ENCODE results near the gene RDH13.

Gene RDH13

GRCh38 chr19:55083004-55083850 is 20.3 kb upstream of the RDH13 start:
- no peak overlapping the region for H3K4me3 ChIP-seq (ENCODE audit: insufficient read depth, low read depth, low read length)
- peaks cover 79% of the 10 kb centered on the region for H3K27me3 ChIP-seq (ENCODE audit: control insufficient read depth, insufficient read depth, low read length, poor library complexity, severe bottlenecking)
- WGBS, 2 experiments, result 58 to 60% methylated on average over 42 of the region's 42 CpGs

GRCh38 chr19:55082020-55082851 is 19.3 kb upstream of the RDH13 start:
- Histone ChIP-seq H3K27me3 (ENCODE audit: control insufficient read depth, insufficient read depth, low read length, poor library complexity, severe bottlenecking) (peaks cover 83% of the 10 kb centered on the region), H3K4me3 (ENCODE audit: insufficient read depth, low read depth, low read length) (peak overlapping the region; percentile 22), H3K36me3 (ENCODE audit: control insufficient read depth, insufficient read depth, low read length) (no peaks in the 10 kb centered on the region), H3K4me1 (ENCODE audit: control insufficient read depth, insufficient read depth, low read length) (peaks cover 19% of the 10 kb centered on the region), H3K9me3 (ENCODE audit: control insufficient read depth, low read length) (no peaks in the 10 kb centered on the region), H3K27ac (ENCODE audit: insufficient read depth, low read depth, low read length, poor library complexity, severe bottlenecking) (no peak overlapping the region)
- 20 to 24% methylated on average over 64 of the region's 64 CpGs for WGBS, 2 experiments

More at GRCh38 chr19:55083004-55083850, 20.3 kb upstream of the RDH13 start:
- H3K9me3 ChIP-seq (ENCODE audit: control insufficient read depth, low read length), result no peaks in the 10 kb centered on the region
- no peak overlapping the region for H3K27ac ChIP-seq (ENCODE audit: insufficient read depth, low read depth, low read length, poor library complexity, severe bottlenecking)
- no peaks in the 10 kb centered on the region for H3K36me3 ChIP-seq (ENCODE audit: control insufficient read depth, insufficient read depth, low read length)
- peaks cover 22% of the 10 kb centered on the region for H3K4me1 ChIP-seq (ENCODE audit: control insufficient read depth, insufficient read depth, low read length)

GRCh38 chr19:55081770-55082019 is 18.7 kb upstream of the RDH13 start:
- Histone ChIP-seq H3K4me3 (ENCODE audit: insufficient read depth, low read depth, low read length) (peak overlapping the region; percentile 22), H3K27me3 (ENCODE audit: control insufficient read depth, insufficient read depth, low read length, poor library complexity, severe bottlenecking) (peaks cover 87% of the 10 kb centered on the region), H3K4me1 (ENCODE audit: control insufficient read depth, insufficient read depth, low read length) (peaks cover 19% of the 10 kb centered on the region), H3K27ac (ENCODE audit: insufficient read depth, low read depth, low read length, poor library complexity, severe bottlenecking) (no peak overlapping the region), H3K36me3 (ENCODE audit: control insufficient read depth, insufficient read depth, low read length) (no peaks in the 10 kb centered on the region), H3K9me3 (ENCODE audit: control insufficient read depth, low read length) (no peaks in the 10 kb centered on the region)
- 26 to 31% methylated on average over 22 of the region's 22 CpGs for WGBS, 2 experiments

GRCh38 chr19:55080968-55081769 is 18.2 kb upstream of the RDH13 start:
- Histone ChIP-seq H3K4me1 (ENCODE audit: control insufficient read depth, insufficient read depth, low read length) (peaks cover 19% of the 10 kb centered on the region), H3K27ac (ENCODE audit: insufficient read depth, low read depth, low read length, poor library complexity, severe bottlenecking) (no peak overlapping the region), H3K4me3 (ENCODE audit: insufficient read depth, low read depth, low read length) (peak overlapping the region; percentile 41), H3K27me3 (ENCODE audit: control insufficient read depth, insufficient read depth, low read length, poor library complexity, severe bottlenecking) (peaks cover 87% of the 10 kb centered on the region), H3K9me3 (ENCODE audit: control insufficient read depth, low read length) (no peaks in the 10 kb centered on the region), H3K36me3 (ENCODE audit: control insufficient read depth, insufficient read depth, low read length) (no peaks in the 10 kb centered on the region)
- WGBS, 2 experiments, result 1 to 2% methylated on average over 60 of the region's 60 CpGs

GRCh38 chr19:55080121-55080967 is 17.4 kb upstream of the RDH13 start:
- peak overlapping the region; percentile 41 for H3K4me3 ChIP-seq (ENCODE audit: insufficient read depth, low read depth, low read length)
- no peak overlapping the region for H3K27ac ChIP-seq (ENCODE audit: insufficient read depth, low read depth, low read length, poor library complexity, severe bottlenecking)
- WGBS, 2 experiments, result 10 to 11% methylated on average over 55 of the region's 55 CpGs
- no peaks in the 10 kb centered on the region for H3K36me3 ChIP-seq (ENCODE audit: control insufficient read depth, insufficient read depth, low read length)
- no peaks in the 10 kb centered on the region for H3K9me3 ChIP-seq (ENCODE audit: control insufficient read depth, low read length)
- peaks cover 87% of the 10 kb centered on the region for H3K27me3 ChIP-seq (ENCODE audit: control insufficient read depth, insufficient read depth, low read length, poor library complexity, severe bottlenecking)
- H3K4me1 ChIP-seq (ENCODE audit: control insufficient read depth, insufficient read depth, low read length), result peaks cover 12% of the 10 kb centered on the region

GRCh38 chr19:55079400-55080038 is 16.6 kb upstream of the RDH13 start:
- Histone ChIP-seq H3K36me3 (ENCODE audit: control insufficient read depth, insufficient read depth, low read length) (no peaks in the 10 kb centered on the region), H3K9me3 (ENCODE audit: control insufficient read depth, low read length) (no peaks in the 10 kb centered on the region), H3K27me3 (ENCODE audit: control insufficient read depth, insufficient read depth, low read length, poor library complexity, severe bottlenecking) (peaks cover 85% of the 10 kb centered on the region), H3K4me1 (ENCODE audit: control insufficient read depth, insufficient read depth, low read length) (peaks cover 12% of the 10 kb centered on the region), H3K27ac (ENCODE audit: insufficient read depth, low read depth, low read length, poor library complexity, severe bottlenecking) (no peak overlapping the region), H3K4me3 (ENCODE audit: insufficient read depth, low read depth, low read length) (no peak overlapping the region)
- WGBS, 2 experiments, result 83 to 85% methylated on average over 19 of the region's 19 CpGs

- no peaks in the 10 kb centered on the region for H3K9me3 ChIP-seq (ENCODE audit: control insufficient read depth, low read length)
- H3K27me3 ChIP-seq (ENCODE audit: control insufficient read depth, insufficient read depth, low read length, poor library complexity, severe bottlenecking), result peaks cover 80% of the 10 kb centered on the region
- H3K4me1 ChIP-seq (ENCODE audit: control insufficient read depth, insufficient read depth, low read length), result peaks cover 8% of the 10 kb centered on the region
- no peak overlapping the region for H3K27ac ChIP-seq (ENCODE audit: insufficient read depth, low read depth, low read length, poor library complexity, severe bottlenecking)
- WGBS, 2 experiments, result 89% methylated on average over 5 of the region's 5 CpGs
- no peaks in the 10 kb centered on the region for H3K36me3 ChIP-seq (ENCODE audit: control insufficient read depth, insufficient read depth, low read length)
- H3K4me3 ChIP-seq (ENCODE audit: insufficient read depth, low read depth, low read length), result no peak overlapping the region
Observed at GRCh38 chr19:55078996-55079395, 16.0 kb upstream of the RDH13 start.

GRCh38 chr19:55077106-55077505 is 14.2 kb upstream of the RDH13 start:
- Histone ChIP-seq H3K4me3 (ENCODE audit: insufficient read depth, low read depth, low read length) (no peak overlapping the region), H3K9me3 (ENCODE audit: control insufficient read depth, low read length) (no peaks in the 10 kb centered on the region), H3K4me1 (ENCODE audit: control insufficient read depth, insufficient read depth, low read length) (peaks cover 4% of the 10 kb centered on the region), H3K36me3 (ENCODE audit: control insufficient read depth, insufficient read depth, low read length) (no peaks in the 10 kb centered on the region), H3K27ac (ENCODE audit: insufficient read depth, low read depth, low read length, poor library complexity, severe bottlenecking) (no peak overlapping the region), H3K27me3 (ENCODE audit: control insufficient read depth, insufficient read depth, low read length, poor library complexity, severe bottlenecking) (peaks cover 65% of the 10 kb centered on the region)
- WGBS, 2 experiments, result 87 to 94% methylated on average over 2 of the region's 2 CpGs

- H3K27me3 ChIP-seq (ENCODE audit: control insufficient read depth, insufficient read depth, low read length, poor library complexity, severe bottlenecking), result peaks cover 65% of the 10 kb centered on the region
- H3K36me3 ChIP-seq (ENCODE audit: control insufficient read depth, insufficient read depth, low read length), result no peaks in the 10 kb centered on the region
Observed at GRCh38 chr19:55076321-55076720, 13.4 kb upstream of the RDH13 start.

More at GRCh38 chr19:55076321-55076720, 13.4 kb upstream of the RDH13 start:
- H3K4me1 ChIP-seq (ENCODE audit: control insufficient read depth, insufficient read depth, low read length), result peaks cover 4% of the 10 kb centered on the region
- no peak overlapping the region for H3K27ac ChIP-seq (ENCODE audit: insufficient read depth, low read depth, low read length, poor library complexity, severe bottlenecking)
- WGBS, 2 experiments, result 79 to 83% methylated on average over 12 of the region's 12 CpGs
- no peak overlapping the region for H3K4me3 ChIP-seq (ENCODE audit: insufficient read depth, low read depth, low read length)
- no peaks in the 10 kb centered on the region for H3K9me3 ChIP-seq (ENCODE audit: control insufficient read depth, low read length)
